HepG2 (cell line): ENCODE measurements around the gene BTG4. TPM values are rescaled to one million over a fixed set of nuclear protein-coding genes. Genes with fewer than 3 reads are reported as not detected.

Source experiments
- ATAC-seq: fragments of 200-7000 bp; cut with Tn5 transposase; 3 replicates; pipeline ENCODE4 v1.9.1; 2020; ENCODE audit warnings: mild to moderate bottlenecking, moderate library complexity
- BruUV-seq: library from RNA; stranded (reverse); fragments of 400-500 nt; replicated peaks from 2 replicates; lab custom pipeline; 2021; lab: Mats Ljungman, UMichigan
- CTCF ChIA-PET: fragments of 300-600 bp; formaldehyde crosslinking; extraction: SDS; loops from one replicate; lab custom pipeline; 2021; ENCODE audit warnings: low total read pairs, inconsistent platforms, low intra/inter-chr PET ratio; lab: Yijun Ruan, JAX
- POLR2A ChIA-PET: fragments of 350-600 bp; sonication (Branson Sonifier 250); formaldehyde crosslinking; loops from one replicate; lab custom pipeline; 2020; ENCODE audit warnings: antibody characterized with exemption, inconsistent platforms; lab: Yijun Ruan, JAX
- DNase-seq: peaks from one replicate; pipeline ENCODE4 v3.0.0-alpha.2; 2015; ENCODE audit warnings: low spot score
- FAIRE-seq: peaks from 3 replicates; lab custom pipeline; 2011; peaks lifted over from hg19 to GRCh38; lab: Jason Lieb, UNC
- H2AFZ ChIP-seq: one replicate; pipeline ENCODE4 v1.6.1; 2011; ENCODE audit warnings: low read length, inconsistent platforms
- H3K27ac ChIP-seq: fragments of 300-600 bp; 3 replicates; pipeline ENCODE4 v1.8.0; 2011; ENCODE audit warnings: mixed run types, mild to moderate bottlenecking, mixed read lengths, low read length, inconsistent platforms; ENCODE audit not compliant: insufficient read depth; ENCODE audit errors: extremely low read length
- H3K27me3 ChIP-seq, 2 experiments: fragments of 200-600 bp in 1 of 2; 2 replicates in 1 of 2; 3 replicates in 1 of 2; pipeline versions ENCODE4 v1.6.0 to v1.8.0; 2011; ENCODE audit warnings: low read length in 2 of 2, mild to moderate bottlenecking in 2 of 2, moderate library complexity in 2 of 2, inconsistent platforms in 1 of 2; ENCODE audit not compliant: insufficient read depth in 2 of 2, control insufficient read depth in 1 of 2
- H3K36me3 ChIP-seq, 2 experiments: fragments of 200-600 bp in 1 of 2; replicated peaks in 1 of 2; 2 replicates in 1 of 2; 3 replicates in 1 of 2; pipeline versions ENCODE4 v1.5.1 to v1.8.0; 2011; ENCODE audit warnings: low read length in 2 of 2, inconsistent platforms in 1 of 2; ENCODE audit not compliant: insufficient read depth in 2 of 2, control insufficient read depth in 1 of 2
- H3K4me1 ChIP-seq: 2 replicates; pipeline ENCODE4 v1.5.1; 2012; ENCODE audit warnings: low read length, inconsistent platforms; ENCODE audit not compliant: insufficient read depth
- H3K4me2 ChIP-seq: 2 replicates; pipeline ENCODE4 v1.6.0; 2011; ENCODE audit warnings: low read depth, low read length, inconsistent platforms
- H3K4me3 ChIP-seq, 3 experiments: fragments of 200-600 bp in 1 of 3; sonication (generic), shearing (Covaris generic) in 1 of 3; replicated peaks in 1 of 3; 2 replicates each; pipeline ENCODE4 v1.5.1; 2011 to 2016; ENCODE audit warnings: low read length in 3 of 3, inconsistent platforms in 2 of 3, low read depth in 2 of 3, mild to moderate bottlenecking in 2 of 3, control low read depth in 1 of 3, mixed read lengths in 1 of 3; ENCODE audit not compliant: insufficient read depth in 1 of 3
- H3K79me2 ChIP-seq: one replicate; pipeline ENCODE4 v1.6.1; 2011; ENCODE audit warnings: low read length, inconsistent platforms; ENCODE audit not compliant: insufficient read depth
- H3K9ac ChIP-seq: 2 replicates; pipeline ENCODE4 v1.6.0; 2011; ENCODE audit warnings: mild to moderate bottlenecking, low read depth, low read length, inconsistent platforms; ENCODE audit not compliant: insufficient read depth
- H3K9me3 ChIP-seq: 2 replicates; pipeline ENCODE4 v1.5.1; 2012; ENCODE audit warnings: mild to moderate bottlenecking, low read length
- H4K20me1 ChIP-seq: 2 replicates; pipeline ENCODE4 v1.6.0; 2011; ENCODE audit warnings: inconsistent platforms, mild to moderate bottlenecking, low read length, moderate library complexity; ENCODE audit not compliant: insufficient read depth
- CCAR2 ChIP-seq: fragments of 200-400 bp; formaldehyde crosslinking; optimal IDR thresholded peaks from 2 replicates; pipeline ENCODE3; 2018; ENCODE audit warnings: low read depth, mild to moderate bottlenecking, low read length, moderate library complexity
- EP300 ChIP-seq, 3 experiments: sonication (generic) in 1 of 3; formaldehyde crosslinking in 1 of 3; IDR thresholded peaks; 2 replicates each; pipeline versions ENCODE4 v1.5.1 to v1.6.1; 2011 to 2020; ENCODE audit warnings: low read depth in 2 of 3, low read length in 2 of 3, borderline replicate concordance in 1 of 3, improper control_type of control experiment in 1 of 3, mild to moderate bottlenecking in 1 of 3, missing genetic modification reagents in 1 of 3, moderate library complexity in 1 of 3
- KMT2B ChIP-seq: IDR thresholded peaks from 2 replicates; pipeline ENCODE4 v1.6.1; 2016; ENCODE audit warnings: missing genetic modification reagents, missing compliant biosample characterization
- RORA ChIP-seq: sonication (generic); formaldehyde crosslinking; IDR thresholded peaks from 2 replicates; pipeline ENCODE4 v1.5.0; 2020; ENCODE audit warnings: mild to moderate bottlenecking, missing genetic modification reagents, moderate library complexity
- SRSF4 ChIP-seq: fragments of 200-400 bp; formaldehyde crosslinking; IDR thresholded peaks from one replicate; pipeline ENCODE4 v1.6.1; 2018; ENCODE audit warnings: mild to moderate bottlenecking, low read depth, low read length, moderate library complexity; ENCODE audit not compliant: poor library complexity, severe bottlenecking
- THRA ChIP-seq: sonication (generic); formaldehyde crosslinking; IDR thresholded peaks from 2 replicates; pipeline ENCODE4 v1.4.0; 2020; ENCODE audit warnings: missing genetic modification reagents, borderline replicate concordance
- ZBTB1 ChIP-seq: sonication (generic); formaldehyde crosslinking; IDR thresholded peaks from 2 replicates; pipeline ENCODE4 v1.4.0; 2020; ENCODE audit warnings: missing genetic modification reagents, borderline replicate concordance
- ZNF12 ChIP-seq: sonication (generic); formaldehyde crosslinking; IDR thresholded peaks from 2 replicates; pipeline ENCODE4 v1.5.0; 2020; ENCODE audit warnings: missing genetic modification reagents
- ZNF382 ChIP-seq: sonication (generic); formaldehyde crosslinking; IDR thresholded peaks from 2 replicates; pipeline ENCODE4 v1.5.0; 2020; ENCODE audit warnings: missing genetic modification reagents, mild to moderate bottlenecking, borderline replicate concordance
- ZNF468 ChIP-seq: sonication (generic); formaldehyde crosslinking; IDR thresholded peaks from 2 replicates; pipeline ENCODE4 v1.8.0; 2022; ENCODE audit warnings: mild to moderate bottlenecking, moderate library complexity, missing genetic modification reagents
- ZNF607 ChIP-seq: sonication (generic); formaldehyde crosslinking; IDR thresholded peaks from 2 replicates; pipeline ENCODE4 v1.5.1; 2020; ENCODE audit warnings: missing genetic modification reagents, mild to moderate bottlenecking, borderline replicate concordance
- ZNF770 ChIP-seq: sonication (generic); formaldehyde crosslinking; IDR thresholded peaks from 2 replicates; pipeline ENCODE4 v1.5.0; 2020; ENCODE audit warnings: mild to moderate bottlenecking, missing genetic modification reagents
- WGBS: methylation state at CpG from one replicate; pipeline ENCODE4 v1.1.6; 2017; ENCODE audit warnings: low lambda C conversion rate; 5-methylcytosine and 5-hydroxymethylcytosine counted together
- in situ Hi-C: cut with HindIII; loops from 2 replicates; pipeline ENCODE4 v1.10.0; 2017; ENCODE audit warnings: low pct_unique_long_range_greater_than_20kb; ENCODE audit not compliant: extremely low pct_ligation_motif_present
- intact Hi-C: fragments of 100-400 bp; cut with micrococcal nuclease; formaldehyde crosslinking; loops from one replicate; pipeline ENCODE4 v1.10.0; 2022; ENCODE audit not compliant: unreplicated experiment
- polyA plus RNA-seq, 8 experiments: library from polyadenylated mRNA; depleted of rRNA in 3 of 8; stranded (reverse) in 7 of 8; unstranded in 1 of 8; fragments of >200 nt; fragmentation: Illumina TruSeq in 4 of 8; extraction: Trizol in 4 of 8; gene quantifications; 2 replicates each; pipeline versions ENCODE4 v1.2.1 to v1.2.3, GENCODE V29; 2011 to 2016; ENCODE audit warnings: low read depth in 4 of 8, missing spikeins in 1 of 8, mixed read lengths in 1 of 8; ENCODE audit not compliant: insufficient read depth in 1 of 8
- total RNA-seq, 5 experiments: library from RNA; depleted of rRNA; stranded (reverse); fragments of >200 nt; fragmentation: Illumina TruSeq; extraction: Trizol; gene quantifications; 2 replicates each; pipeline ENCODE4 v1.2.3, GENCODE V29; 2016; ENCODE audit warnings: low read depth in 1 of 5
- TF ChIP-seq, protein P1 (sequence below): sonication (generic); formaldehyde crosslinking; IDR thresholded peaks from 2 replicates; pipeline ENCODE4 v1.8.0; 2022; ENCODE audit warnings: mild to moderate bottlenecking, missing genetic modification reagents, borderline replicate concordance
- TF ChIP-seq, protein P2 (sequence below): sonication (generic); formaldehyde crosslinking; IDR thresholded peaks from 2 replicates; pipeline ENCODE4 v1.4.0; 2020; ENCODE audit warnings: missing genetic modification reagents

Gene BTG4
- total and polyA plus RNA-seq, 2 of the 13 experiments (the other 11 are each of a cell fraction or from before 2014, with no cell fraction given) = not detected

DNA sequence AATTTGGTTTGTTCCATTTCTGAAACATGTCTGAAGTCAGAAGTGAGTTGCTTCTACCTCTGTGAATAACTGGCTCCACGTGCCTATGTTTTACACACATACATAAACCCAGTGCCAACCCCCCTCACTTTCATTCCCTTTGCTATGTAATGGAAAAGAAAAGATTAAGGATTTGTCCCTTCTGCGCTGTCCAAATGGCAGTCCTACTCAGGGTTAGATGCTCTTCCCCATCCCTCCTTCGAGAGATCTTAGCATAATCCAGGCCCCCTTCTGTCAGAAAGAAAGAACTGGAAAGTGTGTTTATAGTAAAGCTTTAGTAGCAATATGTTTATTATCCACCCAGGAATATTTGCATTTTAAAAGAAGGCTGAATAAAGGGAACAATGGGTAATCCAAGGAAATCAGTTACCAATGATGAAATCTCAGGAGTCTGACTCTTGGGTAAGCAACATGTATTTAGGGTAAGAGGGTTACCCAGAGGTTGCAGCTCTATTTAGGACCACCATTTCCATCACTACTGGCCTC is 25.2 kb upstream of the BTG4 start:
- no peak overlapping the region for H3K4me3 ChIP-seq
- BruUV-seq = no TSS peak
- H3K4me2 ChIP-seq = no peak overlapping the region
- ATAC-seq (no peak), DNase-seq (no peak), FAIRE-seq (no peak)
- peaks cover 34% of the 10 kb centered on the region for H3K4me1 ChIP-seq
- intact Hi-C loops (no loop called here), in situ Hi-C loops (no loop called here)
- WGBS = 42% methylated on average over 3 of the region's 3 CpGs
- no peak overlapping the region for H3K27ac ChIP-seq
- POLR2A ChIA-PET = no interaction called here
- H3K9me3 ChIP-seq = no peaks in the 10 kb centered on the region
- H4K20me1 ChIP-seq = no peaks in the 10 kb centered on the region
- H3K36me3 ChIP-seq = no peaks in the 10 kb centered on the region
- H3K9ac ChIP-seq = no peak overlapping the region
- H2AFZ ChIP-seq = no peak overlapping the region
- peaks cover 5 to 43% of the 10 kb centered on the region in 2 experiments; a peak in 4 of 5 replicates for H3K27me3 ChIP-seq
- H3K79me2 ChIP-seq = no peaks in the 10 kb centered on the region
- CTCF ChIA-PET = no interaction called here
- TF ChIP-seq, protein P1, sequence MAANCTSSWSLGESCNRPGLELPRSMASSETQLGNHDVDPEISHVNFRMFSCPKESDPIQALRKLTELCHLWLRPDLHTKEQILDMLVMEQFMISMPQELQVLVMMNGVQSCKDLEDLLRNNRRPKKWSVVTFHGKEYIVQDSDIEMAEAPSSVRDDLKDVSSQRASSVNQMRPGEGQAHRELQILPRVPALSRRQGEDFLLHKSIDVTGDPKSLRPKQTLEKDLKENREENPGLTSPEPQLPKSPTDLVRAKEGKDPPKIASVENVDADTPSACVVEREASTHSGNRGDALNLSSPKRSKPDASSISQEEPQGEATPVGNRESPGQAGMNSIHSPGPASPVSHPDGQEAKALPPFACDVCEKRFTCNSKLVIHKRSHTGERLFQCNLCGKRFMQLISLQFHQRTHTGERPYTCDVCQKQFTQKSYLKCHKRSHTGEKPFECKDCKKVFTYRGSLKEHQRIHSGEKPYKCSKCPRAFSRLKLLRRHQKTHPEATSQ (CRISPR knock-in tag) = no peak
- TF ChIP-seq ZNF12 (CRISPR knock-in tag) (no peak), ZNF382 (CRISPR knock-in tag) (no peak), SRSF4 (no peak), EP300 (IDR thresholded peaks at IDR 0.05; ENCODE audit: low read depth in 2 of 2, low read length in 2 of 2) (no peak), EP300 (CRISPR knock-in tag; IDR thresholded peaks at IDR 0.05; ENCODE audit: borderline replicate concordance) (no peak), ZNF770 (CRISPR knock-in tag) (no peak), ZBTB1 (CRISPR knock-in tag) (no peak), CCAR2 (no peak), KMT2B (CRISPR knock-in tag) (no peak), THRA (CRISPR knock-in tag) (no peak), ZNF468 (CRISPR knock-in tag) (no peak), ZNF607 (CRISPR knock-in tag) (no peak), RORA (no peak)
- TF ChIP-seq, protein P2, sequence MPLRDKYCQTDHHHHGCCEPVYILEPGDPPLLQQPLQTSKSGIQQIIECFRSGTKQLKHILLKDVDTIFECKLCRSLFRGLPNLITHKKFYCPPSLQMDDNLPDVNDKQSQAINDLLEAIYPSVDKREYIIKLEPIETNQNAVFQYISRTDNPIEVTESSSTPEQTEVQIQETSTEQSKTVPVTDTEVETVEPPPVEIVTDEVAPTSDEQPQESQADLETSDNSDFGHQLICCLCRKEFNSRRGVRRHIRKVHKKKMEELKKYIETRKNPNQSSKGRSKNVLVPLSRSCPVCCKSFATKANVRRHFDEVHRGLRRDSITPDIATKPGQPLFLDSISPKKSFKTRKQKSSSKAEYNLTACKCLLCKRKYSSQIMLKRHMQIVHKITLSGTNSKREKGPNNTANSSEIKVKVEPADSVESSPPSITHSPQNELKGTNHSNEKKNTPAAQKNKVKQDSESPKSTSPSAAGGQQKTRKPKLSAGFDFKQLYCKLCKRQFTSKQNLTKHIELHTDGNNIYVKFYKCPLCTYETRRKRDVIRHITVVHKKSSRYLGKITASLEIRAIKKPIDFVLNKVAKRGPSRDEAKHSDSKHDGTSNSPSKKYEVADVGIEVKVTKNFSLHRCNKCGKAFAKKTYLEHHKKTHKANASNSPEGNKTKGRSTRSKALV = no peak
